GM21786 (cell line): ENCODE data around the gene DPY19L3.
"Not testable (repeated sequence)": the region's sequence is repeated elsewhere in the genome, so short reads cannot be mapped to it uniquely, and the experiment has no call there.

Experiments
- ATAC-seq: cut with Tn5 transposase; IDR thresholded peaks from one replicate; pipeline ENCODE4 v1.9.1; 2021; ENCODE audit not compliant: unreplicated experiment

The DPY19L3 gene

DNA sequence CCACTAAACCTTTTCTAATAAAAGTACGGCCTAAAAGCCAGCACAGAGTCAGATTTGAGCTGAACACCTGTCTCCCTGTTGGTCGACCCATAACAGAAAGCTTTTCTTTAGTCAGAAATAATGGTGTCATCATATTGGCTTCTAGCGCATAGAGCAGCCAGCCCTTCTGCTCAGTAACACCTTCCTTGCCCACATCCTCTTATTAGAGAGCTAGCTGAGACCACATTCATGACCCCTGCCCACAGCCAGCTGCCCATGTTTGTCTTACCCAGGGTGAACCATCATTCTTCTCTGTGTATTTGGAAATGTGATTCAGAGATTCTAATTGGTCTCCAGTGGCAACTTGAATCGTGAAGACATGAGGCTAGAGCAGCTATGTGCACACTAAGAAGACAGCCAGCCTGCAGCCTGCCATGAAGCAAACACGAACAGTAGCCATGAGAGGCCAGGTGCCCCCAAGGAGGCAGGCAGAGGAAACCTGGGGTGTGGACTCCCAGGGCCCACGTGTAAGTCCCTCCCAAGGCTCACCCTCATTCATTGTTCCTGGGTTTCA is 93.2 kb downstream of the DPY19L3 start:
- ATAC-seq, result no peak

DNA sequence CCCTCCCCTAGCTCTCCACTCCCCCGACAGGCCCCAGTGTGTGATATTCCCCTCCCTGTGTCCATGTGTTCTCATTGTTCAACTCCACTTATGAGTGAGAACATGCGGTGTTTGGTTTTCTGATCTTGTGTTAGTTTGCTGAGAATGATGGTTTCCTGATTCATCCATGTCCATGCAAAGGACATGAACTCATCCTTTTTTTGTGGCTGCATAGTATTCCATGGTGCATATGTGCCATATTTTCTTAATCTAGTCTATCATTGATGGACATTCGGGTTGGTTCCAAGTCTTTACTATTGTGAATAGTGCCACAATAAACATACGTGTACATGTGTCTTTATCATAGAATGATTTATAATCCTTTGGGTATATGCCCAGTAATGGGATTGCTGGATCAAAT is 106.9 kb downstream of the DPY19L3 start:
- not testable (repeated sequence) for ATAC-seq

DNA sequence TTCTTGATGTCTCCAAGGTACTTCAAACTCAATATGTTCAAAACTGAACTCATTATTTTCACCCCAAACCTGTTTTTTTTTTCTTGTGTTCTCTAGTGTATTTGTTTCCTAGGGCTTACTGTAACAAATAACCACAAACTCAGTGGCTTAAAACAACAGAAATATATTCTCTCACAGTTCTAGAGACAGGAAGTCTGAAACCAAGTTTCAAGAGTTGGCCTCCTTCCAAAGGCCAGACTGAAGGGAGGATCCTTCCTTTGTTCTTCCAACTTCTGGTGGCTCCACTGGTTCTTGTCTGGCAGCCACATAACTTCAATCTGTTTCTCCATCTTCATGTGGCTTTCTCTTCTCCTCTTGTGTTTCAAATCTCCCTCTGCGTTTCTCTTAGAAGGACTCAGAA is 113.5 kb downstream of the DPY19L3 start:
- ATAC-seq, result no peak

DNA sequence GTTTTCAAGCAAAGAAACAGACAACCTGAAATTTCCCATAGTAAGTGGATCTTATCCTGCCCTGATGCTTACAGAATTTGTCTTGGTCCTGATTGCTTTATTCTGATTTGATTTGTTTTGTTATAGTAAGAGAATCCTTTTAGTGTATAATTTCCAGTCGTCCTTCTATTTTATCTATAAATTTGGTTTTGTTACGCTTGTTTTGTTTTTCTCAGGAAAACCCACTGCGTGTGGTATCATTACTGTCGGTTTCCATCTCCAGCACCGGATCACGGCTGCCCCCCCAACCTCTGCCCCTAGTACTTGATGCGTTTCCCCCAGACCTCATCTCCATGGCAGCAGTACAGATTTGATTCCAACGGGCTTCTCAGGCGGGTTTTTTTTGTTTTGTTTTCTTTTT is 117.4 kb downstream of the DPY19L3 start:
- ATAC-seq, result no peak

DNA sequence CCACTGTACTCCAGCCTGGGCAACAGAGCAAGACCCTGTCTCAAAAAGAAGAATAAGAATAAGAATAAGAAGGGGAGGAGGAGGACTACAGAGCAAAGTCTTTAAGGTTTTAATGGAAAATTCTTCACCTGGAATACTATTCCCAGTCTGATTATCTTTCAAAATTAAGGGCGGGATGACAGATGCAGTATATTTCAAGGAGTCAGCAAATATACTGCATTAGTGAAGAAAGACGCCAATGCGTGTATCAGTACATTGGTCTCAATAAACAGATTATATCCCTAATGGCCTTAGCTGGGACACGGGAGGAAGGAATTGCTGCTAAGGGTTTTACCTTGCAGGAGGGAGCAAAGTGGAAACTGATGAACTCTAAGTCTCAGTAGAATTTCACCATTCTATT is 121.3 kb downstream of the DPY19L3 start:
- no peak for ATAC-seq

DNA sequence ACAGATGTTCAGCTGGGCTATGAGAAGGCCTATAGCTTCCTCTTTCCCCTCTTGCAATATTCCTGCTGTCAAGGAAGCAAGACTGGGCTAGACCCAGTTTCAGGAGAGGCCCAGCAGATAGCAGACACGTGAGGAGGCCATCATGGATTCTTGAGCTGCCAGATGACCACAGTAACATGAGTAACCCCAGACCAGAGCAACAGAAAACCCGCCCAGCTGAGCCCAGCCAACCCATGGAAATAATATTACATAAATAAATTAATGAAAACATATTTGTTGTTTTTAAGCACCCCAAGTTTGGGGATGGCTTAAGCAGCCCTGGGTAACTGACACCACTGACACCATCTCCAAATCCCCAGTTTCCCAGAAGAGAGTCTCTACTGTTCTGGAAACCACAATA is 125.2 kb downstream of the DPY19L3 start:
- ATAC-seq, result no peak

DNA sequence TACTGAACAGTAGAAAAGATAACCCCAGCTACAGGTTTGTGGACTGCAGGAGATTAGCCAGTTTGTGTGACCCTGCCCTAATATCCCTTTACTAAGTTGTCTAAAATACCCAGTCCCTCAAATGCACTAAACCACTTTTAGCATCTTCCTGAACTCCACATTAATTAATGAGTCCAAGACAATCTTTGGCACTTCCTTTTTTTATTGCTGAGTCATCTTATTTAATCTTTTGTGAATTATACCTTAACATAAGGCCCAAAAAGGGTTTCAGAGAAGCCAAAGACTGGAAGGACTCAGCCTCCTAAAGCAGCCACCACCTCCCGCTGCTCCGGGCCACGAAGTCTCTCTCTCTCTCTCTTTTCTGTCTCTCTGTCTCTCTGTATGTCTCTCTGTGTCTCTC is 126.7 kb downstream of the DPY19L3 start:
- ATAC-seq, result no peak
